ENCODE measurements around the gene LGALS3BP.

Gene LGALS3BP

GRCh38 chr17:78934681-78935418 lies 44.9 kb downstream of the LGALS3BP start:
- DNase-seq: no peak

- peak; percentile 72 to 86 (median 82) for DNase-seq
Measured at GRCh38 chr17:78933959-78934568, 45.7 kb downstream of the LGALS3BP start.

GRCh38 chr17:78933025-78933958 lies 46.4 kb downstream of the LGALS3BP start:
- DNase-seq: peak; percentile 55 to 77 (median 72)

GRCh38 chr17:78929908-78930775 lies 49.6 kb downstream of the LGALS3BP start:
- DNase-seq: no peak

GRCh38 chr17:78925662-78926555 lies 53.8 kb downstream of the LGALS3BP start:
- DNase-seq: peak; percentile 93 to 96 (median 94)

GRCh38 chr17:78925234-78925633 lies 54.5 kb downstream of the LGALS3BP start, which contains the start of gene TIMP2:
Gene TIMP2 (minus strand): TSS chr17:78925387. CDS start chr17:78925088, 299 bp downstream.
- DNase-seq: peak; percentile 92 to 96 (median 94)

- DNase-seq: peak in 2 of 4 experiments; percentile 39 to 41
Measured at GRCh38 chr17:78924481-78925151, 55.1 kb downstream of the LGALS3BP start.

- peak; percentile 59 to 87 (median 76) for DNase-seq
Measured at GRCh38 chr17:78923660-78924453, 55.9 kb downstream of the LGALS3BP start.

- peak in 3 of 4 experiments; percentile 46 to 64 (median 63) for DNase-seq
Measured at GRCh38 chr17:78922816-78923498, 56.8 kb downstream of the LGALS3BP start.

- DNase-seq: no peak
Measured at GRCh38 chr17:78921437-78921971, 58.2 kb downstream of the LGALS3BP start.

Data from suppressor macrophage (primary cell).